GM18951 (cell line): ENCODE data around the gene TTBK2.

Experiments used
- POLR2A ChIP-seq: IDR thresholded peaks from 4 replicates; pipeline ENCODE4 v1.6.1; 2011; ENCODE audit warnings: mild to moderate bottlenecking; ENCODE audit not compliant: insufficient read length, insufficient read depth; ENCODE audit errors: extremely low read depth
- in situ Hi-C: fragments of 300-500 bp; cut with MboI; formaldehyde crosslinking; loops from one replicate; pipeline ENCODE4 v1.12.0; 2022; ENCODE audit warnings: low sequenced_read_pairs, mixed read lengths, inconsistent platforms; ENCODE audit not compliant: unreplicated experiment

TTBK2 gene

DNA sequence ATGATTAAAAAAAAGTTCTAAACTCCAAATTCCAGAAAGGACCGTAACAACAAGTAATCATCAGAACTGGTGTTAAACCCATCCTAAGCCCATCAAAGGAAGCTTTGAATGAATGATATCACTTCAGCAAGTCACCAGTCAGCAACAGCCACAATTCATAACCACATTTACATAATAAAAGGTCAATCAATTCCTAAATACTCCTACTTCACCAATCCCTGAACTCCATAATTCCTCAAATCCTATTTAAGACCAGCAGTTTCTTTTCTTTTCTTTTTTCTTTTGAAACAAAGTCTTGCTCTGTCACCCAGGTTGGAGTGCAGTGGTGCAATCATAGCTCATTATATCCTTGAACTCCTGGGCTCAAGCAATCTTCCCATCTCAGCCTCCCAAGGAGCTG lies 40.5 kb downstream of the TTBK2 start:
- in situ Hi-C loops, result no loop called here
- no peak for TF ChIP-seq POLR2A

DNA sequence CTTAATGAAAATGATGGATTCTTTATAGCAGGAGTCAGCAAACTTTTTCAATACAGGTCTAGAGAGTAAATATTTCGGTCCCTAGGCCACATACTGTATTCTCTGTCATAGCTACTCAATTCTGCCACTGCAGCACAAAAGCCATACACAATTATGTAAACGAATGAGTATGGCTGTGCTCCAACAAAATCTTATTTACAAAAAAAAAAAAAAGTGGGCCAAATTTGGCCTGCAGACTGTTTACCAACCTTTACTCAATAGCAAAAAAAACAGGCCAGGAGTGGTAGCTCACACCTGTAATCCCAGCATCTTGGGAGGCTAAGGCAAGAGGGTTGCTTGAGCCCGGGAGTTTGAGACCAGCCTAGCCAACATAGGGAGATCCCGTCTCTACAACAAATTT lies 41.1 kb downstream of the TTBK2 start:
- TF ChIP-seq POLR2A, result no peak
- in situ Hi-C loops, result no loop called here

DNA sequence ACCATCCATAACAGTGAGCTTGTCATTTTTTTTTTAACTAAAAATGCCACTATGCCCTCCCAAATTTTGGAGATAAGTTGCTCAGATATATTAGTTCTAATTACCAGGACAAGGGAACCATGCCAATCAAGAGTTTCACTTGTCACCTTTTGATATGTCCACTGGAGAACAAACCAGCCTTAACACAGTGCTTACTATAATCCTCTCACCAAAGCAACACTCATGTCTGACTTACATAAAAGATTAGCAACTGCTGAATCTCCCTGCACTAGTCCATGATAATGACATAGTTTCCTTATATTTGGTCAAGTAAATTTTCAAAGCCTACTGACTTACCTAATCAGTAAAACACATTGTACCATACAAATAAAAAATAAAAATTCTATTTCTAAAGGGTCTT lies 44.4 kb downstream of the TTBK2 start:
- in situ Hi-C loops, result no loop called here
- no peak for TF ChIP-seq POLR2A

DNA sequence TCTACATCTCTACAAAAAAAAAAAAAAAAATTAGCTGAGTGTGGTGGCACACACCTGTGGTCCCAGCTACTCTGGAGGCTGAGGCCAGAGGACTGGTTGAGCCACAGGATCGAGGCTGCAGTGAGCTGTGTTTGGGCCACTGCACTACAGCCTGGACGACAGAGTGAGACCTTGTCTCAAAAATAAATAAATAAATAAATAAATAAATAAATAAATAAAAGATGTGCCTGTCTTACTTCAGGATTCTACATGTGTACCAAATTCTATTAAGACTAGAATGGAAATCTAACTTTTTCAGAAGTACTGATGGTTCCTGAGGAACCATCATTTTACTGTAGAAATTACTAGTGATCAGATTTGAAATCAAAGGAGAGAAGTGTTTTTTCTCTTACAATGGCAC lies 51.9 kb downstream of the TTBK2 start:
- in situ Hi-C loops, result no loop called here
- TF ChIP-seq POLR2A, result no peak

DNA sequence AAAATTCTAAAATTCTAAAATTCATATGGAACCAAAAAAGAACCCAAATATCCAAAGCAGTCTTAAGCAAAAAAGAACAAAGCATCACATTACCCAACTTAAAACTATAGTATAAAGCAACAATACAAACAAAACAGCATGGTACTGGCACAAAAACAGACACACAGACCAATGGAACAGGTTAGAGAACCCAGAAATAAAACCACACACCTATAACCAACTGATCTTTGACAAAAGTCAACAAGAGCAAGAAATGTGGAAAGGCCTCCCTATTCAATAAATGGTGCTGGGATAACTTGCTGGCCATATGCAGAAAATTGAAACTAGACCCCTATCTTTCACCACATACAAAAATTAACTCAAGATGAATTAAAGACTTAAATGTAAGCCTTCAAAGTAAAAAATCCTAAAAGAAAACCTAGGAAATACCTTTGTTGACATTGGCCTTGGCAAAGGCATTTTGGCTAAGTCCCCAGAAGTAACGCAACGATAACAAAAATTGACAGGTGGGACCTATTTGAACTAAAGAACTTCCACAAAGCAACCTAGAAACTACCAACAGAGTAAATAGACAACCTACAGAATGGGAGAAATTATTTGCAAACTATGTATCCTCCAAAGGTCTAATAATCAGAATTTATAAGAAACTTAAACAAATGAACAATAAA lies 56.9 kb downstream of the TTBK2 start:
- TF ChIP-seq POLR2A, result no peak
- in situ Hi-C loops, result no loop called here

DNA sequence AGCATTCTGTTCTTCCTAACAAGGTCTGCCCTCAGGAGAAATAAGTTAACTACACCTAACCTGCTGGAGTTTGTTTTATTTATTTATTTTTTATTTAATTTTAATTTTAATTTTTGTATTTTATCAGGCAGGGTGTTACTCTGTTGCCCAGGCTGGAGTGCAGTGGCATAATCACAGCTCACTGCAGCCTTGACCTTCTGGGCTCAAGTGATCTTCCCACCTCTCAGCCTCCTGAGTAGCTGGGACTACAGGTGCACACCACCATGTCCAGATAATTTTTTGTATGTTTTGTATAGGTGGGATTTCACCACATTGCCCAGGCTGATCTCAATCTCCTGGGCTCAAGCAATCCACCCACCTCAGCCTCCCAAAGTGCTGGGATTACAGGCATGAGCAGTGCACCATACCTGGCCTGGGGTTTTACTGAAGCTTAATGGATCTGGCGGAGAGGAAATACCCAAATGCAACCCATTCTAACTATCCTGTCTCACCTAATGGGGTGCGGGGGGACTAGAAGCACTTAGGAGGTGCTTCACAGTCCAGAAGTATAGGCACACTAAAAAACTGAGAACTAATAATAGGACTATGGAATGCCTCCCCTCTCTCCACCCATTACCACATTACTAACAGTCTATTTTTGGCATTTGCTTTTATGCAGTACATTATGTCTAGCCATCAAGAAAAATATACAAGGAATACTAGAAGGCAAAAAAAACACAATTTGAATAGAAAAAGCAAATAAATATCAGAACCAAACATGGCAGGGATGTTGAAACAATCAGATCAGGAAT lies 61.4 kb downstream of the TTBK2 start:
- no peak for TF ChIP-seq POLR2A
- in situ Hi-C loops, result no loop called here

DNA sequence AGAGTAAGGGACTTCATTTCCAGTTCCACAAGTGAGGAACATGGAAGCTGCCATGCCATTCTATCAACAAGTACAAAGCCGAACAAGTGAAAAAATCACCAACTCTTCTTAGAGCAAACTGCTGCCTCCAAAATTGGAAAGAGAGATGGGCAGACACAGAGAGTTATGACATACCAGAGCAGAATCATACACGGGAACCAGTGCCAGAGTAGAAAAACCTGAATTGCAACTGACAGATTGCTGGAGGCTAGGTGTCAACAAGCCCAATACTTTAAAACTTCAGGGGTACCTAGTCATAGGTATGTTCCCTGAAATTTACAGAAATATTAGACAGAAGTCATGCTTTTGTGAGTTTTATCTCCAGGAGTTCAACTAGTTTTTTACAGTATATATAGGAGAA lies 62.0 kb downstream of the TTBK2 start:
- in situ Hi-C loops, result no loop called here
- TF ChIP-seq POLR2A, result no peak

DNA sequence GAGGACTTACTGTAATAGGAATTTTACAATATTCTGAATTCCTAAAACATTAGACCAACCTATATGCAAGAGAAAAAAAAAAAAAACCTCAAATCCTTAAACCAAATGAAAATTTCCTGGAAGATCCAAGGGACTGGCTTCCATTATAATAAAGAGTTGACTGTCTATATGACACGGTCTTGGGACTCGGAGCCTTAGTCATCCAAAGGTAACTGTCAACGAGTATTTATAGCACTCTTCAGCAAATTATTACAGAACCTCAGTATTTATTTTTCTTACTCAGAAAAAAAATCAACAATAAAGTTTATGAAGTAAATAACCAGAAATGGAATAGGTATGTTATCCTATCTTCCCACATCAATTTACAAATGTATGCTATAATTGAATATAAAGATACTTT lies 66.0 kb downstream of the TTBK2 start:
- TF ChIP-seq POLR2A, result no peak
- in situ Hi-C loops, result no loop called here

DNA sequence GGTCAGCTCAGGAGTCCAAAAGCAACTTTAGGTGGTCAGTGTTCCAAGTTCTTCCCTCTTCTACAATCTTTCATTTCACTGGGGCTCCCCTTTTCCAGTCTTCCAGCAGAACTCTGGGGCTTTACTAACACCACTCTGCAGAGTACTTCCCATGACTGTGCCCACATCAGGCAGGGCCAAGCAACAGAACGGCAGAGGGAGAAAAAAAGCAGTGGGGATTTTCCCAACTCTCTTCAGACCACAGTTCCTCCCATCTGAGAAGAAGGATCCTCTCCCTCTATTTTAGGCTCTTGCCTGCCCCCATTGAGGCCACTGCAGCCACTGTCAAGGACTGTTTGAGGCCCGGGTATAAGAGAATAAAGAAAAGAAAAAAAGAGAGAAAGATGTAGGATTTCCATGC lies 70.7 kb downstream of the TTBK2 start:
- in situ Hi-C loops, result no loop called here
- TF ChIP-seq POLR2A, result no peak

DNA sequence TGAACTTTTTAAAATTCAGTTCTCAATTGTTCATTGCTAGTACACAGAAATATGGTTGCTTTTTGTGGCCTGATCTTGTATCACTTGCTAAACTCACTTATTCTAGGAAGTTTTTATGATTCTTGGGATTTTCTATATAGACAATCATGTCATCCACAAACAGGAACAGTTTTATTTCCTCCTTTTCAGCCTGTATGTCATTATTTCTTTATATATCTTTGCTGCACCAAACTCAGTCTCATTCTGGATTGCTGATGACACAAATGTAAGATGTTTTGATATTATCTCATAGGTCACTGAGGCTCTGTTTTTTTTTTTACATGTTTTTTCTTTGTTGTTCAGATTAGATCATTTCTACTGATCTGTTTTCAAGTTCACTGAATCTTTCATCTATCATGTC lies 71.7 kb downstream of the TTBK2 start:
- TF ChIP-seq POLR2A, result no peak
- in situ Hi-C loops, result no loop called here

DNA sequence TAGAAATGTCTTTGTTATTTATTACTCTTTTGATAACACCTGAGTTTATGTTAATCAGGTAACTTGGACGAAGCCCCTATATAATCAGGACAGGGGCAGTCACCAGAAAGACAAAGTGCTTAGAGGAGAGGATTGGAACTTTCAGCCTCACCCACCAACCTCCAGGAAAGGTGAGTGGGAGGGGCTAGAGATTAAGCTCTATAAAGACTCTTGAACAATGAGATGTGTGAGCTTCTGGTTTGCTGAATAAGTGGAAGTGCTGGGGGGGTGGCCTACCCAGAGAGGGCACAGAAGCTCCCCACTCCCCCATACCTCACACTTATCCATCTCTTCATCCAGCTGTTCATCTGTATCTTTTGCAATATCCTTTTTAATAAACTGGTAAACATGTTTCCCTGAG lies 73.9 kb downstream of the TTBK2 start:
- no peak for TF ChIP-seq POLR2A
- in situ Hi-C loops, result no loop called here

DNA sequence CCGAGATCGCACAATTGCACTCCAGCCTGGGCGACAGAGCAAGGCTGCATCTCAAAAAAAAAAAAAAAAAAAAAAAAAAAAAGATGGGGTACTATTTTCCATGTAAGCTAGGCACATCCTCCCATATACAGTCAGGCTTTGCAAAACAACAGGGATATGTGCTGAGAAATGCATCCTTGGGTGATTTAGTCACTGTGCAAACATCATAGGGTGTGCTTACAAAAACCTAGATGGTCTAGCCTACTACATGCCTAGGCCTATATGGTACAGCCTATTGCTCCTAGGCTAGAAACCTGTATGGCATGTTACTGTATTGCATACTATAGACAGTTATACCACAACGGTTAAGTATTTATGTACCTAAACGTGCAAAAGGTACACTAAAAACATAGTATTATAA lies 75.0 kb downstream of the TTBK2 start:
- in situ Hi-C loops, result no loop called here
- no peak for TF ChIP-seq POLR2A

DNA sequence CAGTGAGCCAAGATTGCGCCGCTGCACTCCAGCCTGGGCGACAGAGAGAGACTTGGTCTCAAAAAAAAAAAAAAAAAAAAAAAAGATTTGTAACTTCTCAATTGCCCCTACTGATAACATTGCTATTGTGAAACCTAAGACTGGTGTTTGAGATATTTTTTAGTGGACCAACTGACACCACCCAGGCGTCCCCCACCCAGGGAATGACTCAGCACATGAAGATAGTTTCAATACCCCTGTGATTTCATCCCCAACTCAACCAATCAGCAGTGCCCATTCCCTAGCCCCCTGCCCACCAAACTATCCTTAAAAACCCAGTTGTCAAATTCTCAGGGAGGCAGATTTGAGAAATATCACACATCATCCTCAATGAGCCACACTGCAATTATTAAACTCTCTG lies 76.9 kb downstream of the TTBK2 start:
- in situ Hi-C loops, result no loop called here
- TF ChIP-seq POLR2A, result no peak

DNA sequence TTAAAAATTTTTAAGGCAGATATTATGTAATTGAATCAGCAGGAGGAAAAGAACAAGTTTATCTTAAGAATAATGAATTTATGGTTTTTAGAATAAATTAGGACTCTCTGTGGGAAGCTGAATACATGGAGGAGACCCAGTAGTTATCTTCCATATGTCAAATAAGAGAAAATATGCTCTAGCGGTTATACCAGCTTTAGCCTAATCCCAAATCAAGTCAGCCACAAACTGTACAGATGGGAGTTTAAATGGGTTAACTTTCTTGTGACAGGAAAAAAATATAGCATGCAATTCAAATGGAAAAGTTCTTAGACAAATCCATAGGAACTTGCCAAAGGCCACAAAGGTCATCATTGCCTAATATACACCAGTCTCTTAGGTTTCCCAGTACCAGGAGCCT lies 84.3 kb downstream of the TTBK2 start:
- in situ Hi-C loops, result no loop called here
- TF ChIP-seq POLR2A, result no peak
